ENCODE results near the gene LSMEM2.
A peak's percentile ranks its signal among the peaks of the same experiment; 100 is the strongest.
"Not testable (repeated sequence)": the region's sequence is repeated elsewhere in the genome, so short reads cannot be mapped to it uniquely, and the experiment has no call there.

LSMEM2 gene

GRCh38 chr3:50266017-50266416 is 12.9 kb upstream of the LSMEM2 start:
- no peak for DNase-seq

GRCh38 chr3:50266836-50267235 is 12.1 kb upstream of the LSMEM2 start:
- DNase-seq: no peak

GRCh38 chr3:50267280-50267913 is 11.5 kb upstream of the LSMEM2 start:
- peak; percentile 31 to 61 for DNase-seq

- no peak for DNase-seq
Observed at GRCh38 chr3:50268276-50268675, 10.6 kb upstream of the LSMEM2 start.

- DNase-seq: no peak
Observed at GRCh38 chr3:50268703-50269451, 10.0 kb upstream of the LSMEM2 start, which contains the start of gene SEMA3B. Gene SEMA3B, plus strand, starts transcription at chr3:50269147. Its CDS starts 94 bp downstream, at chr3:50269241.

GRCh38 chr3:50269460-50269859 is 9.4 kb upstream of the LSMEM2 start:
- DNase-seq: no peak

GRCh38 chr3:50269977-50270413 is 8.9 kb upstream of the LSMEM2 start:
- DNase-seq: no peak

- DNase-seq: no peak
Observed at GRCh38 chr3:50270422-50271224, 8.3 kb upstream of the LSMEM2 start.

GRCh38 chr3:50271314-50271936 is 7.5 kb upstream of the LSMEM2 start:
- DNase-seq: no peak

GRCh38 chr3:50272538-50272910 is 6.4 kb upstream of the LSMEM2 start:
- not testable (repeated sequence) for DNase-seq

GRCh38 chr3:50272911-50273688 is 5.8 kb upstream of the LSMEM2 start:
- DNase-seq: peak; percentile 37 to 69

- DNase-seq: no peak
Observed at GRCh38 chr3:50273689-50274065, 5.2 kb upstream of the LSMEM2 start.

- peak; percentile 33 to 56 for DNase-seq
Observed at GRCh38 chr3:50274371-50275104, 4.3 kb upstream of the LSMEM2 start.

- DNase-seq: no peak
Observed at GRCh38 chr3:50275141-50275995, 3.5 kb upstream of the LSMEM2 start.

- no peak for DNase-seq
Observed at GRCh38 chr3:50275996-50276761, 2.7 kb upstream of the LSMEM2 start.

- no peak for DNase-seq
Observed at GRCh38 chr3:50276762-50277101, 2.2 kb upstream of the LSMEM2 start.

GRCh38 chr3:50278123-50278879 is 586 bp upstream of the LSMEM2 start:
- no peak for DNase-seq

GRCh38 chr3:50279255-50280016 is 549 bp downstream of the LSMEM2 start:
- DNase-seq: no peak

All from NCI-H524 (cell line).